Stomach (tissue), 4 donors: ENCODE measurements around the gene MARCHF9.

Experiments
- CTCF ChIP-seq, 7 experiments: fragments of 450-650 bp in 4 of 7; fragments of 200-600 bp in 3 of 7; sonication (generic) in 3 of 7; IDR thresholded peaks; one replicate each; pipeline ENCODE4 v1.5.1; 2016 to 2019; ENCODE audit warnings: antibody characterized with exemption in 7 of 7, control low read depth in 2 of 7, mild to moderate bottlenecking in 1 of 7
- EP300 ChIP-seq: sonication (generic); formaldehyde crosslinking; IDR thresholded peaks from one replicate; pipeline ENCODE4 v1.6.1; 2017; ENCODE audit warnings: antibody characterized with exemption
- POLR2A ChIP-seq, 4 donors: fragments of 450-650 bp; IDR thresholded peaks; one replicate each; pipeline ENCODE4 v1.6.1; 2016; ENCODE audit warnings: antibody characterized with exemption in 4 of 4, control low read depth in 2 of 4, mild to moderate bottlenecking in 1 of 4, moderate library complexity in 1 of 4
- POLR2AphosphoS5 ChIP-seq, 3 donors: sonication (generic); formaldehyde crosslinking; IDR thresholded peaks; one replicate each; pipeline ENCODE4 v1.6.1; 2016; ENCODE audit warnings: antibody characterized with exemption in 3 of 3

- TF ChIP-seq CTCF (IDR thresholded peaks at IDR 0.05), result no peak
- no peak for TF ChIP-seq POLR2AphosphoS5 (IDR thresholded peaks at IDR 0.05)
- TF ChIP-seq EP300, result no peak
- TF ChIP-seq POLR2A (IDR thresholded peaks at IDR 0.05), result no peak
These were observed 11.1 kb upstream of the MARCHF9 start for GRCh38 chr12:57743769-57744168.
